OCI-LY3 (cell line): ENCODE results near the gene UFSP1.

ENCODE experiments used
- H2AFZ ChIP-seq: fragments of 200-600, 300-600 bp; shearing (Covaris generic); 2 replicates; pipeline ENCODE4 v1.6.0; 2014; ENCODE audit warnings: antibody characterized with exemption, low read depth, low read length
- H3K27ac ChIP-seq: fragments of 200-600, 300-600 bp; sonication (generic); 2 replicates; pipeline ENCODE4 v1.5.1; 2014; ENCODE audit warnings: mild to moderate bottlenecking, low read length, moderate library complexity, mixed read lengths
- H3K27me3 ChIP-seq: fragments of 200-600, 300-600 bp; sonication (generic); 2 replicates; pipeline ENCODE4 v1.6.1; 2014; ENCODE audit warnings: low read depth, low read length, mixed read lengths
- H3K36me3 ChIP-seq: fragments of 200-600, 300-600 bp; sonication (generic); replicated peaks from 2 replicates; pipeline ENCODE3; 2014; ENCODE audit warnings: low read depth, low read length, mixed read lengths
- H3K4me1 ChIP-seq: fragments of 300-600, 200-600 bp; sonication (generic); 2 replicates; pipeline ENCODE4 v1.6.1; 2014; ENCODE audit warnings: low read length, mixed read lengths
- H3K4me2 ChIP-seq: fragments of 200-600, 300-600 bp; sonication (generic); 2 replicates; pipeline ENCODE4 v1.6.1; 2014; ENCODE audit warnings: low read length, mixed read lengths
- H3K4me3 ChIP-seq: fragments of 300-600, 200-600 bp; sonication (generic); 2 replicates; pipeline ENCODE4 v1.5.1; 2014; ENCODE audit warnings: antibody characterized with exemption, mild to moderate bottlenecking, low read length, moderate library complexity
- H3K79me2 ChIP-seq: fragments of 300-600, 200-600 bp; shearing (Covaris generic); 2 replicates; pipeline ENCODE4 v1.6.1; 2014; ENCODE audit warnings: mild to moderate bottlenecking, low read length, mixed read lengths
- H3K9ac ChIP-seq: fragments of 300-600, 200-600 bp; shearing (Covaris generic); 2 replicates; pipeline ENCODE4 v1.6.0; 2014; ENCODE audit warnings: mild to moderate bottlenecking, low read length, moderate library complexity
- H3K9me3 ChIP-seq: fragments of 200-600, 300-600 bp; shearing (Covaris generic); 2 replicates; pipeline ENCODE4 v1.6.1; 2014; ENCODE audit warnings: low read length, mixed read lengths; ENCODE audit not compliant: insufficient read depth
- H4K20me1 ChIP-seq: fragments of 200-600, 300-600 bp; sonication (generic); 2 replicates; pipeline ENCODE4 v1.6.1; 2016; ENCODE audit warnings: low read length, mixed read lengths; ENCODE audit not compliant: insufficient read depth
- CTCF ChIP-seq: fragments of 200-600, 300-600 bp; sonication (generic); IDR thresholded peaks from 2 replicates; pipeline ENCODE4 v1.5.1; 2014; ENCODE audit warnings: antibody characterized with exemption, low read length, low read depth
- EZH2phosphoT487 ChIP-seq: fragments of 200-600 bp; shearing (Covaris generic); IDR thresholded peaks from 2 replicates; pipeline ENCODE4 v1.6.1; 2018; ENCODE audit warnings: antibody characterized with exemption, mixed run types, low read depth

UFSP1 gene

GRCh38 chr7:100854146-100854895 is 35.2 kb downstream of the UFSP1 start:
- no peaks in the 10 kb centered on the region for H3K27me3 ChIP-seq
- H3K9ac ChIP-seq: no peak overlapping the region
- TF ChIP-seq CTCF: no peak
- no peak for TF ChIP-seq EZH2phosphoT487
- H3K4me3 ChIP-seq: no peak overlapping the region
- H3K36me3 ChIP-seq: no peaks in the 10 kb centered on the region
- no peak overlapping the region for H3K27ac ChIP-seq
- peaks cover 16% of the 10 kb centered on the region for H3K79me2 ChIP-seq
- 0 out of 2 replicates have a peak, but pooled peaks cover 2% of the 10 kb centered on the region for H4K20me1 ChIP-seq
- no peak overlapping the region for H2AFZ ChIP-seq
- H3K4me1 ChIP-seq: peaks cover 10% of the 10 kb centered on the region; the same call in 1 of the 2 replicates
- H3K9me3 ChIP-seq: no peaks in the 10 kb centered on the region
- 0 out of 2 replicates have a peak overlapping the region, but pooled peaks have one; percentile 11 for H3K4me2 ChIP-seq

GRCh38 chr7:100852048-100852872 is 37.3 kb downstream of the UFSP1 start, which contains the start of gene SLC12A9:
TSS of gene SLC12A9 (plus strand) at chr7:100852713. CDS start at chr7:100854198, 1,485 bp downstream.
- Histone ChIP-seq H3K36me3 (no peaks in the 10 kb centered on the region), H3K79me2 (peaks cover 16% of the 10 kb centered on the region), H3K9me3 (no peaks in the 10 kb centered on the region), H4K20me1 (0 out of 2 replicates have a peak, but pooled peaks cover 2% of the 10 kb centered on the region), H3K27me3 (no peaks in the 10 kb centered on the region), H3K9ac (peak within 1 kb of the TSS; percentile 79), H3K27ac (peak within 1 kb of the TSS; percentile 13), H2AFZ (peak within 1 kb of the TSS; percentile 97), H3K4me2 (peak within 1 kb of the TSS; percentile 99), H3K4me3 (peak within 1 kb of the TSS; percentile 89), H3K4me1 (peaks cover 10% of the 10 kb centered on the region; the same call in 1 of the 2 replicates)
- TF ChIP-seq EZH2phosphoT487: no peak
- TF ChIP-seq CTCF: peak; percentile 94

- Histone ChIP-seq H3K27me3 (no peaks in the 10 kb centered on the region), H3K9me3 (no peaks in the 10 kb centered on the region), H3K27ac (no peak overlapping the region), H3K4me1 (peaks cover 3% of the 10 kb centered on the region; the same call in 1 of the 2 replicates), H2AFZ (no peak overlapping the region), H3K9ac (no peak overlapping the region), H3K4me3 (no peak overlapping the region), H4K20me1 (no peaks in the 10 kb centered on the region), H3K36me3 (no peaks in the 10 kb centered on the region), H3K79me2 (no peaks in the 10 kb centered on the region), H3K4me2 (no peak overlapping the region)
- TF ChIP-seq EZH2phosphoT487: no peak
- TF ChIP-seq CTCF: no peak
These were observed 42.2 kb downstream of the UFSP1 start for GRCh38 chr7:100847360-100847759.
